Endothelial cell (in vitro differentiated cells): Measurements from ENCODE around the gene FRAT1. TPM values are rescaled to one million over a fixed set of nuclear protein-coding genes. Genes with fewer than 3 reads are reported as not detected.

Source experiments
- DNase-seq: peaks from one replicate; pipeline ENCODE4 v3.0.0; 2021; ENCODE audit warnings: low spot score
- H3K27ac Mint-ChIP-seq: one replicate; pipeline ENCODE4 v1.8.0; 2021; ENCODE audit warnings: mixed read lengths, inconsistent platforms; ENCODE audit not compliant: unreplicated experiment
- H3K27me3 Mint-ChIP-seq: one replicate; pipeline ENCODE4 v1.8.0; 2021; ENCODE audit warnings: mild to moderate bottlenecking, moderate library complexity, mixed read lengths, inconsistent platforms; ENCODE audit not compliant: unreplicated experiment
- H3K36me3 Mint-ChIP-seq: one replicate; pipeline ENCODE4 v1.8.0; 2021; ENCODE audit warnings: mild to moderate bottlenecking, low read depth, mixed read lengths, inconsistent platforms; ENCODE audit not compliant: unreplicated experiment
- H3K4me1 Mint-ChIP-seq: one replicate; pipeline ENCODE4 v1.8.0; 2021; ENCODE audit warnings: mild to moderate bottlenecking, mixed read lengths, inconsistent platforms; ENCODE audit not compliant: unreplicated experiment
- H3K4me3 Mint-ChIP-seq: one replicate; pipeline ENCODE4 v1.8.0; 2021; ENCODE audit warnings: mild to moderate bottlenecking, mixed read lengths, inconsistent platforms; ENCODE audit not compliant: unreplicated experiment
- H3K9me3 Mint-ChIP-seq: one replicate; pipeline ENCODE4 v1.8.0; 2021; ENCODE audit warnings: mixed read lengths, inconsistent platforms; ENCODE audit not compliant: unreplicated experiment
- CTCF ChIP-seq: fragments of 200-600 bp; sonication (generic); IDR thresholded peaks from one replicate; pipeline ENCODE4 v1.5.0; 2021; ENCODE audit warnings: antibody characterized with exemption; ENCODE audit not compliant: unreplicated experiment
- total RNA-seq: library from RNA; stranded (reverse); fragmentation: NEBNext Ultra II Directional; extraction: Animal tissue kit (Norgen Biotek cat#: 25700); gene quantifications from one replicate; pipeline ENCODE4 v1.2.1, GENCODE V29; 2021; ENCODE audit not compliant: unreplicated experiment

Gene FRAT1
- total RNA-seq, 1 donor from 2014 or later: 8.0 TPM

- peaks cover 35% of the 10 kb centered on the region for H3K4me1 Mint-ChIP-seq
- H3K36me3 Mint-ChIP-seq: peaks cover 19% of the 10 kb centered on the region
- peak; percentile 50 for DNase-seq
- H3K4me3 Mint-ChIP-seq: peak overlapping the region; percentile 98
- no peak for TF ChIP-seq CTCF
- peak overlapping the region; percentile 97 for H3K27ac Mint-ChIP-seq
- H3K27me3 Mint-ChIP-seq: peaks cover 14% of the 10 kb centered on the region
- no peaks in the 10 kb centered on the region for H3K9me3 Mint-ChIP-seq
Observed at GRCh38 chr10:97333601-97334369, 14.7 kb downstream of the FRAT1 start.

DNA sequence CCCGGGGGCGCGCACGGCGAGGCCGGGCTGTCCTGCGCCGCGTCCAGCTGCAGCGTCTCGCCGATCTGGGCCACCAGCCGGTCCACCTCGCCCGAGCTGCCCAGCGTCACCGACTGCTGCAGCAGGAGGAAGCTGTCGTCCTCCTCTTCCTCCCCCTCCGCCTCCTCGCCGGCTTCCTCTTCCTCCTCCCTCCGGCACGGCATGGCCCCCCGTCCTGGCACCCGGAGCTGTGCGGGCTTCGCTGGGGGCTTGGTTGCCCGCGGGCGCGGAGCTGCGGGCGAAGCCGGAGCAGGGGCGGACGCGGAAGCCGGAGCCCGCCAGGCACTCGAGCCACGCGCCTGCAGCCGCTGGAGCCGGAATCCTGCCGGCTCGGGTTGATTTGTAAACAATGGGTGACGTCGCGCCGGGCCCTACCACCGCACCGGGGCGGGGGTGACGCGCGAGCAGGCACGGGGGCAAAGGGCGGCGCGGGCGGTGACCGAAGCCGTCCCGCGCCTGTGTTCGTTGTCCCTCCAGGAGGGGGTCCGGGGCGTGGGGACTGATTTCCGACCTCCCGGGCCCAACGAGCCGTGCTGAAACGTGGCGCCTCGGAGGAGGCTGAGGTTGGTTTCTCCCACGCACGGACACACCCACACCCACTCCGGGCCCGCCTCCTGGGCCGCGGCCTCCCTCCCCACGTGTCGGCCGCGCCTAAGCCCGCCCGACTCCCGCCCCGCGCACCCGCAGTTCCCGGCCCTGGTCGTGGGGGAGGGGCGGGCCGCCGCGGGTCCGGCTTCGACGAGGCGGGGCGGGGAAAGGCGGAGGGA lies 15.5 kb downstream of the FRAT1 start, which contains the start of gene FRAT2:
Gene FRAT2 (minus strand): TSS at position 360 of the 806 bp plus-strand sequence. CDS start 157 bp downstream, at position 203.
- Mint-ChIP-seq H3K4me3 (peak within 1 kb of the TSS; percentile 98), H3K36me3 (peaks cover 13% of the 10 kb centered on the region), H3K9me3 (no peaks in the 10 kb centered on the region), H3K27me3 (peaks cover 14% of the 10 kb centered on the region), H3K27ac (peak within 1 kb of the TSS; percentile 97), H3K4me1 (peaks cover 35% of the 10 kb centered on the region)
- peak; percentile 85 for DNase-seq
- TF ChIP-seq CTCF: no peak

- H3K36me3 Mint-ChIP-seq: peaks cover 13% of the 10 kb centered on the region
- H3K9me3 Mint-ChIP-seq: no peaks in the 10 kb centered on the region
- peaks cover 14% of the 10 kb centered on the region for H3K27me3 Mint-ChIP-seq
- H3K4me3 Mint-ChIP-seq: peak overlapping the region; percentile 69
- peak overlapping the region; percentile 70 for H3K27ac Mint-ChIP-seq
- DNase-seq: no peak
- no peak for TF ChIP-seq CTCF
- H3K4me1 Mint-ChIP-seq: peaks cover 35% of the 10 kb centered on the region
Observed at GRCh38 chr10:97335188-97335619, 16.1 kb downstream of the FRAT1 start.

- peaks cover 13% of the 10 kb centered on the region for H3K36me3 Mint-ChIP-seq
- H3K27ac Mint-ChIP-seq: peak overlapping the region; percentile 71
- no peaks in the 10 kb centered on the region for H3K9me3 Mint-ChIP-seq
- H3K4me3 Mint-ChIP-seq: peak overlapping the region; percentile 69
- H3K27me3 Mint-ChIP-seq: peaks cover 14% of the 10 kb centered on the region
- TF ChIP-seq CTCF: no peak
- no peak for DNase-seq
- H3K4me1 Mint-ChIP-seq: peaks cover 35% of the 10 kb centered on the region
Observed at GRCh38 chr10:97336006-97336405, 16.9 kb downstream of the FRAT1 start.
